H1 (cell line): ENCODE results near the gene CWC27.

Experiments used
- CTCF ChIP-seq, 3 experiments: IDR thresholded peaks; 1 replicate in 2 of 3; 2 replicates in 1 of 3; pipeline versions ENCODE4 v1.5.1 to v1.6.1; 2011; ENCODE audit warnings: low read length in 3 of 3, mild to moderate bottlenecking in 3 of 3, inconsistent platforms in 2 of 3, low read depth in 1 of 3, moderate library complexity in 1 of 3; ENCODE audit not compliant: insufficient read depth in 1 of 3; ENCODE audit errors: control extremely low read depth in 1 of 3
- GTF2F1 ChIP-seq: IDR thresholded peaks from 2 replicates; pipeline ENCODE4 v1.6.1; 2012; ENCODE audit warnings: low read depth, low read length, improper control_type of control experiment, borderline replicate concordance
- POLR2A ChIP-seq, 2 experiments: IDR thresholded peaks; 1 replicate in 1 of 2; 2 replicates in 1 of 2; pipeline ENCODE4 v1.6.1; 2011; ENCODE audit warnings: low read depth in 2 of 2, low read length in 2 of 2, mild to moderate bottlenecking in 2 of 2; ENCODE audit errors: control extremely low read depth in 1 of 2
- SIN3A ChIP-seq, 2 experiments: IDR thresholded peaks in 1 of 2; conservative IDR thresholded peaks in 1 of 2; 2 replicates each; pipeline ENCODE4 v1.6.1; 2011 to 2012; ENCODE audit warnings: low read length in 2 of 2, improper control_type of control experiment in 1 of 2, low read depth in 1 of 2, mild to moderate bottlenecking in 1 of 2
- USF2 ChIP-seq: IDR thresholded peaks from 2 replicates; pipeline ENCODE4 v1.6.1; 2011; ENCODE audit warnings: low read length, improper control_type of control experiment

- TF ChIP-seq USF2 (no peak), CTCF (IDR thresholded peaks at IDR 0.05; ENCODE audit: control extremely low read depth in 1 of 3, insufficient read depth in 1 of 3, low read depth in 1 of 3, low read length in 3 of 3) (no peak), GTF2F1 (no peak), POLR2A (IDR thresholded peaks at IDR 0.05; ENCODE audit: control extremely low read depth in 1 of 2, low read depth in 2 of 2, low read length in 2 of 2) (no peak), SIN3A (conservative IDR thresholded peaks at IDR 0.05 in 1 of 2, IDR thresholded peaks at IDR 0.05 in 1 of 2; ENCODE audit: low read depth in 1 of 2, low read length in 2 of 2) (no peak)
Observed at GRCh38 chr5:64727150-64727549, 41.6 kb upstream of the CWC27 start.
